ENCODE data around the gene SDK2.

The SDK2 gene

GRCh38 chr17:73632513-73632912 lies 11.7 kb downstream of the SDK2 start:
- DNase-seq (ENCODE audit: low spot score): no peak

- DNase-seq (ENCODE audit: low spot score): no peak
Observed at GRCh38 chr17:73630965-73631595, 13.2 kb downstream of the SDK2 start.

GRCh38 chr17:73630531-73630930 lies 13.7 kb downstream of the SDK2 start:
- no peak for DNase-seq (ENCODE audit: low spot score)

- DNase-seq (ENCODE audit: low spot score): peak; percentile 54
Observed at GRCh38 chr17:73628642-73629552, 15.3 kb downstream of the SDK2 start.

- no peak for DNase-seq (ENCODE audit: low spot score)
Observed at GRCh38 chr17:73625991-73626673, 18.1 kb downstream of the SDK2 start.

GRCh38 chr17:73625006-73625405 lies 19.2 kb downstream of the SDK2 start:
- no peak for DNase-seq (ENCODE audit: low spot score)

DNA sequence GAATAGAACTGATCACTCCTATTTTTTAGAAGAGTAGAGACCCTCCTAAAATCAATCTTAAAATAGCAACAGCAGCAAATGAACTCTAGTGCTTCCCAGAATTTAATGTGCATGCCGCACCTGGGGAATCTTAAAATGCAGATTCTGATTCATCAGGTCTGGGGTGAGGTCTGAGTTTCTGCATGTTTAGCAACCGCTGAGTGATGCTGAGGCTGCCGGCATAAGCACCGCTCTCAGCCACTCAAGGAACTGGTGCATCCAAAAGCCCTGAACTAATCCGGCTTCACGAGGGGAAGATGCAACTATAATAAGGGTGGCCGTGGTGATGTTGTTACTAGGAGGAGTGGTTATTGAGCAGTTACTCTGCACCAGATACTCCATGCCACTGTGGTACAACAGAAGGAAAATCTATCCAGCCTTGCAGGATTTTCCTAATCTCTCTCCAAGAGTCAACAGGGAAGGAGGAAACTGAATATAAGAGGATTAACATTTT lies 19.7 kb downstream of the SDK2 start:
- DNase-seq (ENCODE audit: low spot score): no peak

- DNase-seq (ENCODE audit: low spot score): no peak
Observed at GRCh38 chr17:73623818-73624217, 20.4 kb downstream of the SDK2 start.

DNA sequence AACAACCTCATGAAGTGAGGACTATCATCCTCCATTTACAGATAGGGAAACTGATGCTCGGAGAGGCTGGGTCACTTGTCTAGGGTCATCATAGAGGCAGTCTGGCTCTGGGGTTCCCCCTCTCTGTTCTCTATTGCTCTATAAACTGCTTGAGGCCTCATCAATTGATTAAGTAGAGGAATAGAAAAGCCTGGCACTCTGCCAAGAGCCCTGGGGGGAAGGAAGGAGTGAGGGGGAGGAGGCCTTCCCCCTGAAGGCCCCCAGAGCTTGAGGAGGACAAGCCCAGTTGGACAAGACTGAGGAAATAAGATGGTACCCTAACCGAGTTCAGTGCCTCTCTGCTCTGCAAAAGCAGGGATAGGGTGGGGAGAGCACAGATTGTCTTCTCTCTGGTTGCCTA lies 21.0 kb downstream of the SDK2 start:
- DNase-seq (ENCODE audit: low spot score): no peak

DNA sequence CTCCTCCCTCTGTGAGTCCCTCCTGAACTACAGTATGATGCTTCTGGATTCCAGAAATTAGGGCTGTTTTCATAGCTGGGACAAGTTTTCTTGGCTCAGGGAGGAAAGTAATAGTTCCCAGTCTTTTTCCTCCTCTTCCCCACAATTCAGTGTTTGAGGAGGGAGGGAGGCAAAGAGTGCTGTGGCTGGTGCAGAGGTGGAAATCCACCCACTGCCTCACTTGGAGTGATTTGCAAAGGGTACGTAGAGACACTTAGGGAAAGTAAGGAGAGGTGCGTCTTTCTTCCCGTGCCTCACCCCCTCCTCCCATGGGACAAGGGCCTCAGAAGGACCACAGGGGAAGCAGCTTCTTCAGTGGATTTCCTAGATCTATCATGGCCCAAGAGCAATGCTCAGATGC lies 21.9 kb downstream of the SDK2 start:
- DNase-seq (ENCODE audit: low spot score): no peak

DNA sequence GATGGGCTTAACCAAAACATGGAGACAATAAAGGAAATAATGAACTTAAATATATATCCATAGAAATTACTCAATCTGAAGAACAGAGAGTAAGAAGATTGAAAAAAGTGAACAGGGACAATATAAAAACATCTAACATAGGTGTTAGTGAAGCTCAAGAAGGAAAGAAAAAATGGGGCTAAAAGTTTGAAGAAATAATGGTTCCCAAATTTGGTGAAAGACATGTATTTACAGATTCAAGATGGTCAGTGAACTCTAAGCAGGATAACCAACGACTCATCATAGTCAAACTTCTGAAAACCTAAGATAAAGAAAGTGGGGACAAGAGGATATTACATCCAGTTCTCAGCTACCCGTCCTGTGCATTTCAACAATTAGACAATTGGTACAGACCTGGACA lies 22.6 kb downstream of the SDK2 start:
- DNase-seq (ENCODE audit: low spot score): no peak

GRCh38 chr17:73620414-73620813 lies 23.8 kb downstream of the SDK2 start:
- no peak for DNase-seq (ENCODE audit: low spot score)

DNA sequence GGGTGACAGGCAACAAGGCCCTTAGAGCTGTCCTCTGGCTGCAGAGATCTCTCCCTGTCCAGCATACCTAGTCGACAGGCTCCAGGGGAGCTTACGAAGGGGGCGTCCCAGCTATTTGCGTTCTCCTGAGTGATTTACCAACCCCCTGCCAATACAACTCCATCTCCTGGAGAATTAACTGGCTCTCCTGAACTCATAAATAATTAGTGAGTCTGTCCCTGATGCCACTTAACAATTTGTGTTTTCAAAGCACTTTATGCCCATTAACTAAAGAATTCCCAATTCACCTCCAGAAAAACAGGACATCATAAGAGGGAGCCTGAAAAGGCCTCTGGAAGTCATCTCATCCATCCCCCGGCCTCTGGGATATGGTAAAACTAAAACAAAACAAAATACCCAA lies 26.7 kb downstream of the SDK2 start:
- no peak for DNase-seq (ENCODE audit: low spot score)

- no peak for DNase-seq (ENCODE audit: low spot score)
Observed at GRCh38 chr17:73616873-73617404, 27.3 kb downstream of the SDK2 start.

DNA sequence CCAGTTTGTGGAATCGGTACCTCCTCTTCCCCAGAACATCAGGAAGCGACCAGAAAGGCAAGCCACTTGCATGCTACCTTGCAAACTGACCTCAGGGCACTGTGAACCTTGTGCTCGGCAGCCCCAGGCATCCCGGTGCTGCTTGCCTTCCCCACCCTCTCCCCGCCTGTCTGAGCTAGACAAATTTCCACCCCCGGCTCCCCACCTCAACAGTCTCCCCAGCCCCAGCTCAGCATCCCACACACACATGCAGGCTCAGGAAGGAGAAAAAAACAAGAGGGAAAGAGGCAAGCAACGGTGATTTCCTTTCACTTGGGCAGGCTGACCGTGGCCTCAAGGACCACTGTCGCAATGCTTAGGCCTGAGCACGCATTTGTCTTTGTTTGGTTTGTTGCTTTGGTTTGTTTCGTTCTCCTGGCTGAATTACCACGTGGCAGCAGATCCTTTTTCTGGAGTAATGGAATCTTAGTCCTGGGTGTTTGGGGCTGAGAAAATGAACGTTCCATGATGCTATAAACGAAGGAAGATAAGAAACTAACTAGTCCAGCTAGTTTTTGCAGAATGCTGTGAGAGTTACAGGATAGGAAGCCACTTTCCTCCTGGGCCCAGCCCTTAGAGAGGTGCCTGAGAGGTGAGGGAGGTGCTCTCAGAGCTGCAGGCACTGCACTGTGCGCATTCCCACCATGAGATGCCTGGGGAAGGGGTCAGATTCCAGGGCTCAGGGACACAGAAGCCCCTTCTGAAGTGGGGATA lies 27.9 kb downstream of the SDK2 start:
- no peak for DNase-seq (ENCODE audit: low spot score)

- DNase-seq (ENCODE audit: low spot score): no peak
Observed at GRCh38 chr17:73614256-73614655, 30.0 kb downstream of the SDK2 start.

DNA sequence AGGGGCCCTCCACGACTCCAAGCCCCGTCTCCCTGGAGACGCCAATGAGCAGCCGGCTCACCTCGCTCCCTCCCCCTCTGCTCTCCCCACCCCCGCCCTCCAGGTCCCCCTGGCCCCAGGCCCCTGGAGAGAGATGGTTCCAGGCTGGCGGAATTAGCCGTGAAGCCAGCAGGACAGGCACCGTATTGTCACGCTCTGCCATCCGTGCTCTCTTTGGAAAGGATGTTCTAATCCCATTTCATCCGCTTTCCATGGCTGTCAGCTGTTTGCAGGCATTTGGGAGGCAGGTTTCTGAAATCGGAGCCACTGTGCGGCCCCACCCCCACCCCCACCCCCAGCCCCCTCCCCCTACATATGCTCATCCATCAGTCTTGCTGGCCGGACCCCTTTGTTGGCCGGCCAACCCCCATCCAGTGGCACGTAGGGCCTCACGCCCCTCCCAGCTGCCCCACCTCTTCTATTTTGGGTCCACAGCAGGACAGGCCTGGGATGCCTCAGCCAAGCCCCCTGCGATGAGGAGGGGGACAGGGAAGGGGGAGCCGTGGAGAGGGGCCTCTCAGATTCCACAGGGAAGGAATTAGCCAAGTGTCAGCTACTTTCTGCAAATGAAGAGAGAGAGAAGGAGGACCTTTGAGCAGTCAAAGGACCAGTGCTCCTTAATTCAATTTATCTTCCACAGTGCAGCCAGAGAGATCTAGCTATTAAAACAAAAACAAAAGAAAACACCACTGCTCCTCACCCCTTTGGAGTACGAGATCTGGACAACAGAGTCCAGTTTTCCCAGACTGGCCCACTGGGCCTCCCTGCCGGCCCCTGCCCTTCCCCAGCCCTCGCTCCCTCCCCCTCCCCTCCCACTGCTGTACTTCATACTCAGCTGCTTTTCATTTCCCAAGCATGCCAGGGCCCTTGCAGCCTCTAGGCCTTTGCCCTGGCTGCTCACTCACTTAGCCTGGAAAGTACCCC lies 30.7 kb downstream of the SDK2 start:
- no peak for DNase-seq (ENCODE audit: low spot score)

DNA sequence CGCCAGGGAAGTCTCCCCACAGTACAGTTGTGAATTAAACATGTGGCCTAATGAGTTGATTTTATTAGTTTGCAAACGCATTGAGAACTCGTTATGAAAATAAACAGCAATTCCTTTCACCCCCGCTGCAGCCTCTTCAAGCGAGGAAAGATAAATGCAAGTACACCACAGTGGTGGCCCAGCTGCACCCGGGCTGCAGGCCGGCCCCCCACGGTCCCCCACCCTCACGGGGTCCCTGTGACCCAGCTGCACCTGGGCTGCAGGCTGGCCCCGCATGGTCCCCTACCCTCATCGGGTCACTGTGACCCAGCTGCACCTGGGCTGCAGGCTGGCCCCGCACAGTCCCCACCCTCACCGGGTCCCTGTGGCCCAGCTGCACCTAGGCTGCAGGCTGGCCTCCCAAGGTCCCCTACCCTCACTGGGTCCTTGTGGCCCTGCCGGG lies 32.2 kb downstream of the SDK2 start:
- DNase-seq (ENCODE audit: low spot score): no peak

- no peak for DNase-seq (ENCODE audit: low spot score)
Observed at GRCh38 chr17:73611630-73612029, 32.6 kb downstream of the SDK2 start.

DNA sequence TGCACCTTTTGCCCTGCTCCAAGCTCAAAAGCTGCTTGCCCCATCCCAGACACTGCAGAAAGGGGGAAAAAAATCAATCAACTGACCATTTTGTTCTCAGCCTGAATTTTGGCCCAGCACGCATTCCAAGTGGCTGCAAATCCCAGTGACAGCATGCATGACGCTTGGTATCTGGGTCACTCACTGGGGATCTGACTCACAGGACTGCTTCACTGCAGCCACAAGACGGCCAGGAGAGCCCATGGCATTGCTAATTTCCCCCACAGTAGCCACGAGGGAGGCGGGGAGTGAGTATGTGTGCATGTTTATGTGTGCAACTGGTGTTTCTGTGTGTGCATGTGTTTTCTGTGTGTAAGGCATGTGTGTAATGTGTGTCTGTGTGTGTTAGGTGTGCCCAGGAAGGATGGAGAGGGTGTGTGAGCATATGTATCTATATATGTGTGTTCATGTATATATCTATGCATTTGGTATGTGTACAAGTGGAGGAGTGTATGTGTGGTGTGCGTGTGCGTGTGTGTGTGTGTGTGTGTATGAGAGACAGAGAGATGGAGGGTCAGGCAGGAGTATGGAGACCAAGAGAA lies 33.8 kb downstream of the SDK2 start:
- no peak for DNase-seq (ENCODE audit: low spot score)

Measured in SW480 (cell line).